Ovary (tissue), 3 donors: Measurements from ENCODE around the gene MALRD1.

ENCODE experiments used
- POLR2A ChIP-seq: fragments of 450-650 bp; IDR thresholded peaks from one replicate; pipeline ENCODE4 v1.6.1; 2017; ENCODE audit warnings: antibody characterized with exemption, mild to moderate bottlenecking, moderate library complexity
- TF ChIP-seq, protein P1 (sequence below), 3 donors: fragments of 450-650 bp in 2 of 3; fragments of 200-600 bp in 1 of 3; IDR thresholded peaks; one replicate each; pipeline versions ENCODE4 v1.5.1 to v1.8.0; 2016 to 2022; ENCODE audit warnings: antibody characterized with exemption in 3 of 3, mild to moderate bottlenecking in 1 of 3
- donor health status: DM: no; HTN: no; CAD: no.

DNA sequence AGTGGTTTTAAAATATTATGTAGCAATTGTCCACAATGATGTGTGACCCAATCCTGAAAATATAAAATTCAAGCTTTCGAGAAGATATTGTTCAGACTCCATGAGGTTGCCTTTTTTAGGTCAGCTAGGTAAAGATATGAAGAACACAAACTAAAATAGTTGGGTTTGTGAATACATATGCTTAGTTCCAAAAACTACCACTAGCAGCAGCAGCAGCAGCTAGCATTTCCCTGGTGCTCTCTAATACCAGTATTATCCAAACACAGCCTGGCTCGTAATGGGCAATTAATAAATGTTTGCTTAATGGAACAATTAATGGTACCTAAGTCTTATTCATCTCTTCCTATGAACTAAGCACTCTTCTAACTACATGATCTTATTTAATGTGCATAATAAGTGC, 362.5 kb downstream of the MALRD1 start:
- TF ChIP-seq, protein P1, sequence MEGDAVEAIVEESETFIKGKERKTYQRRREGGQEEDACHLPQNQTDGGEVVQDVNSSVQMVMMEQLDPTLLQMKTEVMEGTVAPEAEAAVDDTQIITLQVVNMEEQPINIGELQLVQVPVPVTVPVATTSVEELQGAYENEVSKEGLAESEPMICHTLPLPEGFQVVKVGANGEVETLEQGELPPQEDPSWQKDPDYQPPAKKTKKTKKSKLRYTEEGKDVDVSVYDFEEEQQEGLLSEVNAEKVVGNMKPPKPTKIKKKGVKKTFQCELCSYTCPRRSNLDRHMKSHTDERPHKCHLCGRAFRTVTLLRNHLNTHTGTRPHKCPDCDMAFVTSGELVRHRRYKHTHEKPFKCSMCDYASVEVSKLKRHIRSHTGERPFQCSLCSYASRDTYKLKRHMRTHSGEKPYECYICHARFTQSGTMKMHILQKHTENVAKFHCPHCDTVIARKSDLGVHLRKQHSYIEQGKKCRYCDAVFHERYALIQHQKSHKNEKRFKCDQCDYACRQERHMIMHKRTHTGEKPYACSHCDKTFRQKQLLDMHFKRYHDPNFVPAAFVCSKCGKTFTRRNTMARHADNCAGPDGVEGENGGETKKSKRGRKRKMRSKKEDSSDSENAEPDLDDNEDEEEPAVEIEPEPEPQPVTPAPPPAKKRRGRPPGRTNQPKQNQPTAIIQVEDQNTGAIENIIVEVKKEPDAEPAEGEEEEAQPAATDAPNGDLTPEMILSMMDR (IDR thresholded peaks at IDR 0.05): no peak
- no peak for TF ChIP-seq POLR2A
